ENCODE data around the gene HDHD5. TPM values are rescaled to one million over a fixed set of nuclear protein-coding genes. Genes with fewer than 3 reads are reported as not detected.

Gene HDHD5
- total RNA-seq, 1 donor from 2014 or later = 19.1 TPM

DNA sequence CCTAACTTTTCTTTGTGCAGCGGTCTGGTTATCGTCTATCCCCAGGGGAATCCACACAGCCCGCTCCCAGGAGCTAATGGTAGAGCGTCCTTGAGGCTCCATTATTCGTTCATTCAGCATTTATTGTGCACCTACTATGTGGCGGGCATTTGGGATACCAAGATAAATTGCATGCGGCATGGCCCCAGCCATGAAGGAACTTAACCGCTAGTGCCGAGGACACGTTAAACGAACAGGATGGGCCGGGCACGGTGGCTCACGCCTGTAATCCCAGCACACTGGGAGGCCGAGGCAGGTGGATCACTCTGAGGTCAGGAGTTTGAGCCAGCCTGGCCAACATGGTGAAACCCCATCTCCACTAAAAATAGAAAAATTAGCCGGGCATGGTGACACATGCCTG is 49.1 kb downstream of the HDHD5 start:
- ATAC-seq (no peak), DNase-seq (ENCODE audit: low spot score) (no peak)
- intact Hi-C loops (cut with DNase I) = no loop called here

DNA sequence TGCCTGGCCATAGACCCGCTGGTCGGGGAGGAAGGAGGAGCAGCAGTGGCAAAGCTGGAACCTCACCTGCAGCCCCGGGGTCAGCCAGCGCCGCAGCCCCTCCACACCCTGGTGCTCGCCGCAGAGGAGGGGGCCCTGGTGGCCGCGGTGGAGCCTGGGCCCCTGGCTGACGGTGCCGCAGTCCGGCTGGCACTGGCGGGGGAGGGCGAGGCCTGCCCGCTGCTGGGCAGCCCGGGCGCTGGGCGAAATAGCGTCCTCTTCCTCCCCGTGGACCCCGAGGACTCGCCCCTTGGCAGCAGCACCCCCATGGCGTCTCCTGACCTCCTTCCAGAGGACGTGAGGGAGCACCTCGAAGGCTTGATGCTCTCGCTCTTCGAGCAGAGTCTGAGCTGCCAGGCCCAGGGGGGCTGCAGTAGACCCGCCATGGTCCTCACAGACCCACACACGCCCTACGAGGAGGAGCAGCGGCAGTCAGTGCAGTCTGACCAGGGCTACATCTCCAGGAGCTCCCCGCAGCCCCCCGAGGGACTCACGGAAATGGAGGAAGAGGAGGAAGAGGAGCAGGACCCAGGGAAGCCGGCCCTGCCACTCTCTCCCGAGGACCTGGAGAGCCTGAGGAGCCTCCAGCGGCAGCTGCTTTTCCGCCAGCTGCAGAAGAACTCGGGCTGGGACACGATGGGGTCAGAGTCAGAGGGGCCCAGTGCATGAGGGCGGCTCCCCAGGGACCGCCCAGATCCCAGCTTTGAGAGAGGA is 49.8 kb downstream of the HDHD5 start:
- ATAC-seq = no peak
- intact Hi-C loops (cut with DNase I) = no loop called here
- DNase-seq (ENCODE audit: low spot score) = no peak

DNA sequence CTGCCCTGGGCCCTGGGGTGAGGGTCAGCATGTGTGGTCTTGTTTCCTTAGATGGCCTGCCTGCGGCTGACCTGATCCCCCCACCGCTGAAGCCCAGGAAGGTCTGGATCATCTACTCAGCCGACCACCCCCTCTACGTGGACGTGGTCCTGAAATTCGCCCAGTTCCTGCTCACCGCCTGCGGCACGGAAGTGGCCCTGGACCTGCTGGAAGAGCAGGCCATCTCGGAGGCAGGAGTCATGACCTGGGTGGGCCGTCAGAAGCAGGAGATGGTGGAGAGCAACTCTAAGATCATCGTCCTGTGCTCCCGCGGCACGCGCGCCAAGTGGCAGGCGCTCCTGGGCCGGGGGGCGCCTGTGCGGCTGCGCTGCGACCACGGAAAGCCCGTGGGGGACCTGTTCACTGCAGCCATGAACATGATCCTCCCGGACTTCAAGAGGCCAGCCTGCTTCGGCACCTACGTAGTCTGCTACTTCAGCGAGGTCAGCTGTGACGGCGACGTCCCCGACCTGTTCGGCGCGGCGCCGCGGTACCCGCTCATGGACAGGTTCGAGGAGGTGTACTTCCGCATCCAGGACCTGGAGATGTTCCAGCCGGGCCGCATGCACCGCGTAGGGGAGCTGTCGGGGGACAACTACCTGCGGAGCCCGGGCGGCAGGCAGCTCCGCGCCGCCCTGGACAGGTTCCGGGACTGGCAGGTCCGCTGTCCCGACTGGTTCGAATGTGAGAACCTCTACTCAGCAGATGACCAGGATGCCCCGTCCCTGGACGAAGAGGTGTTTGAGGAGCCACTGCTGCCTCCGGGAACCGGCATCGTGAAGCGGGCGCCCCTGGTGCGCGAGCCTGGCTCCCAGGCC is 50.6 kb downstream of the HDHD5 start:
- no peak for ATAC-seq
- DNase-seq (ENCODE audit: low spot score) = no peak
- intact Hi-C loops (cut with DNase I) = no loop called here

DNA sequence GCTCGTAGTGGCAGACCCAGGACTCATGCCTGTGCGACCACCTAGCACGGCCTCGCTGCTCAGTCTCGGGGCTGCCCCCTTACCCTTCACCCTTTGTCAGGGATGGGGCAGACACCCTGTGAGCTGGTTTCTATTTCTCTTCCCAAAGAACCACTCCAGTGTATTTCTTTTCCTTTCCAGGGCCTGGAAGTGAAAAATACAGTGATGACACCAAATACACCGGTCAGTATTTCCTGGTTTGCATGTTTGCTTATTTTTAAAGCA is 51.6 kb downstream of the HDHD5 start:
- intact Hi-C loops (cut with DNase I) = no loop called here
- DNase-seq (ENCODE audit: low spot score) (no peak), ATAC-seq (no peak)

DNA sequence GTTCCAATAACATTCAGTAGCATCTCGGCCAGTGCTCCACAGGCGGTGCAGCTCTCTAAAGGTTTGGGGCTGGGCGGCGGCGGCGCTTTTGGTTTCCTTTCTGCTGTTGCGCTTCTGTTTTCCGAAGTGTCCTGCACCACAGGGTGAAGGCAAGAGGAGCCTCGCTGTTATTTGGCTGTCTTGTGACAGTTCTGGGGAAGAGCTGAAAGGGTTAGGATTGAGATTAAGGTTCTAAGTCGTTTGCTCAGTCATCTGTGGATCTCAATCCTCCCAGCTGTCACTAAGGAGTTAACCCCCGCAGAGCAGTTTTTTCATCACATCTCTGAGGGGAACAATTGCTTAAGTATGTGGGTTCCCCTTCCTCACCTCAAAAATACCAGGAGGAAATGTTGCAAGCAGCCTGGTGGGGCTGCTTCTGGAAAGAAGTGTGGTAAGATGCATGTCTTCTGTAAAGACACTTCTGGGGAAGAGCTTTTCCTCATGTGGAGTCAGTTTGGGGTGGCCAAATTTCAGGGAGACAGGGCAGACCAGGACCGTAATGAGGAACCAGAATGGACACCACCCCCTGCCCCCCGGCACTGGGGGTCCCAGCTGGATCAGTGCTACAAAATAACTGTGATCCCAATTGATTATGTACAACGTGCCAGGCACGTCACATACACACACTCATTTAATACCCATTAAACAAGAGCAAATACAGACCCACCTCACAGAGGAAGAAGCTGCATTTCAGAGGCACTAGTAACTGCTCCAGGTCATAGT is 52.1 kb downstream of the HDHD5 start:
- ATAC-seq (peak; percentile 50), DNase-seq (ENCODE audit: low spot score) (no peak)
- intact Hi-C loops (cut with DNase I) = no loop called here

DNA sequence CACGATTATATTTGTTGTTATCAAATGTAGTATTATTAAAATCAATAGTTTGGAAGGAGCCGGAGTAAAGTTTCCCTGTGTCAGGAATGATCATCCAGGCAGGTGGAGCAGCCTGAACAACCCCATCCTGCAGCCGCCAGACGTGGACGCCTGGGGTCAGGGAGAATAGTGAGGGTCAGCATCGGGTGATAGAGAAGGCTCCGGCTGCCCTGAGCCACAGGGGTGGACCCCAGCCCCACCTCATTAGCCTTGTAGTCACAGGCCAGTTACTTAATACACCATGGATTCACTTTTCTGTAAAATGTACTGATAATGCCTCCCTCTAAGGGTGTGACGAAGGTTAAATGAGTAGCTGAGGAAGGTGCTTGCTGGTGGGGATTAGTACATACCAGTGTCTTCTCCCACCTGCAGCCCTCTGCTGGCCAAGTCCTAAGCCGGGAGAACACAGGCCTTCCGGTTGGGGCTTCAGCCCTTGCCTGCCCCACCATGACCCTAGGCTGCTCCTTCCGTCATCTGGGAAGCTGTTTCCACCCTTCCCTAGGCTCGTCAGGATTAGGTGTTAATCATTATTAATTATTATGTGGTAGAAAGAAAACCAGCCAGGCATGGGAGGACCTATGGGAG is 52.8 kb downstream of the HDHD5 start:
- ATAC-seq (peak; percentile 29), DNase-seq (ENCODE audit: low spot score) (no peak)
- intact Hi-C loops (cut with DNase I) = no loop called here

DNA sequence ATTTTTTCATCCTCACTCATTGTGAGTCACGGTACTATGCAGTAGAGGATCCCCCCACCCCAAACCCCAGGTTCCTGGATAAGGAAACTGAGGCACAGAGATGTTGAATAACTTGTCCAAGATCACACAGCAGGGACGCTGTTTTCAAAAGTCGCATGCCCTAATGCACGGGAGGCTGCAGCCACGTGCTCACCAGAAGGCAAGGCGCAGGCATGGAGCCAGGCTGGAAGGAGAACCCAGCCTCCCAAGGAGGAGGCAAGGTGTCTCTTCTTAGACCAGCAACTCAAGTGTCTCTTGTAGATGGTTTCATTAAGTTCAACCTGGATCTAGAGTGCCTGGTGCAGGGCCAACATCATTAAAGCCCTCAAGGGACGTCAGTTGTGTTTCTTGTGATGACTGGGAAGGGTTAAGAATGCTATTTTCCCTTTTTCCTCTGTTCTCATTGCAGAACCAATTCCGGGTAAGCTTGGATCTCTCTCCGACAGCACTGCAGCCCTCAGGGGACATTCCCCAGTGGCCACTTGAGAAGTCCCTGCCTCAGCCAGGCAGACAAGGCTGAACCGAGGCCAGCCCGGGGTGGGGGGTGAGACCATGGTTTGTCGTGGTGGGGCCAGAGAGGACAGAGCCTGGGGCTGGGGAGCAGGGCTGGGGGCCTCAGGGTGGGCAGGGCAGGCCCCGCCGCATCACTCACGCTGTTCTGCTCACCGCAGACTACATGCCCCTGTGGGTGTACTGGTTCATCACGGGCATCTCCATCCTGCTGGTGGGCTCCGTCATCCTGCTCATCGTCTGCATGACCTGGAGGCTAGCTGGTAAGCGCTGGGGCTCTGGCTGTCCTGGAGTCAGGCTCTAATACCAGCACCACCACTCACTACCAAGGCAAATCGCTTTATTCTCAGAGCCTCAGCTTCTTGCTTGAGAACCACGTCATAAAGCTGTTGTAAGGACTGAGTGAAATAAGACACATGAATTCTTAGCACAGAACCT is 53.6 kb downstream of the HDHD5 start:
- DNase-seq (ENCODE audit: low spot score) (no peak), ATAC-seq (no peak)
- intact Hi-C loops (cut with DNase I) = no loop called here

DNA sequence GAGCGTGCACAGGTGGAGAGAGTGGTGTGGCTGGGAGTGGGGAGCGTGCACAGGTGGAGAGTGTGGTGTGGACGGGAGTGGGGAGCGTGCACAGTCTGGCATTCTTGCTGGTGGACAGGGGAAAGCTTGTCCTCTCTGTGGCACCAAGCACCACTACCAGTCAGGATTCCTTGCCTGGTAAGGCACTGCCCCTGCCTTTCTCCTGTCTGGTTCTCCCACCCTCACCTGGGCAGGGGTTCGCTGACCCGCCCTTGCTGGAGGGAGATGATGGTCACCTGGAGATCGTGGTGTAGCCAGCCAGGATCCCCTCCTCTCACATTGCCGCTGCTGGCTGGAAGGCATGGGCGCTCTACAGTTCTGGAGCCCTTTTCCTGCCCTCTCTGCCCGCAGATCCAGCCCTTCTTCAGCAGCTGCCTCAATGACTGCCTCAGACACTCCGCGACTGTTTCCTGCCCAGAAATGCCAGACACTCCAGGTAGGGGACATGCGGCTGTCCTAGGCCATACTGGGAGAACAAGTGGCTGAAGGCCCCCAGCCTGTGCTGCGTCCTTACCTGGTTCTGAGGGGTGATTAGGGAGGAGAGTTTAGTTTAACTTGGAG is 54.6 kb downstream of the HDHD5 start:
- ATAC-seq = no peak
- DNase-seq (ENCODE audit: low spot score) = no peak
- intact Hi-C loops (cut with DNase I) = no loop called here

DNA sequence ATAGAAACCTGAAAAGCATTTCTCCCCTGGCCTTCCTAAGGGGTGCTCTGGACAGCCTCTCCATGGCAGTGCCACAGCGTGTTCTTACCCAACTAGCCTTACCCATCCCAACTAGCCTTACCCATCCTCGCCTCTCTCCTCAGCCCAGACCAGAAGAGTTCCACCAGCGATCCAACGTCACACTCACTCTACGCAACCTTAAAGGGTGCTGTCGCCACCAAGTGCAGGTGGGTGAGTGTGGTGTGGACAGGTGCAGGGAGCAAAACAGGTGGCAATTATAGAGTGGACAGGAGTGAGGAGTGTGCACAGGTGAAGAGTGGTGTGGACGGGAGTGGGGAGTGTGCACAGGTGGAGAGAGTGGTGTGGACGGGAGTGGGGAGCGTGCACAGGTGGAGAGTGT is 55.7 kb downstream of the HDHD5 start:
- intact Hi-C loops (cut with DNase I) = no loop called here
- no peak for DNase-seq (ENCODE audit: low spot score)
- ATAC-seq = no peak

DNA sequence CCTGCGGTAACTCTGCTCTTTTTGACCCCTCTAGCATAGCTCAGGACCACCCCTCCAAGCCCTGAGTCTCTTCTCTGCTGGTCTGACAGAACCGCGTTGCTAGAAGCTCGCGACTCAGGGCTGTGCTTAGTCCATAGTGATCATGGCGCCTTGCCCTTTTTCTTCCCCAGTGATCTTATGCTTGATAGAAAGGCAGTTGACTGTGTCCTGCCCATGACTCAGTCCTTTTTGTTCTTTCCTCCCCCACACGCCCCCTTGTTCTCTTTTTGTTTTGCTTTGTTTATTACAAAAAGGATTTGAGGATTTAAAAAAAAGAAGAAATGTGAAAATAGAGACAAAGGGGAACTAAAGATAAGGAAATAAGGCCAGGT is 56.8 kb downstream of the HDHD5 start:
- no peak for DNase-seq (ENCODE audit: low spot score)
- ATAC-seq = no peak
- intact Hi-C loops (cut with DNase I) = no loop called here

DNA sequence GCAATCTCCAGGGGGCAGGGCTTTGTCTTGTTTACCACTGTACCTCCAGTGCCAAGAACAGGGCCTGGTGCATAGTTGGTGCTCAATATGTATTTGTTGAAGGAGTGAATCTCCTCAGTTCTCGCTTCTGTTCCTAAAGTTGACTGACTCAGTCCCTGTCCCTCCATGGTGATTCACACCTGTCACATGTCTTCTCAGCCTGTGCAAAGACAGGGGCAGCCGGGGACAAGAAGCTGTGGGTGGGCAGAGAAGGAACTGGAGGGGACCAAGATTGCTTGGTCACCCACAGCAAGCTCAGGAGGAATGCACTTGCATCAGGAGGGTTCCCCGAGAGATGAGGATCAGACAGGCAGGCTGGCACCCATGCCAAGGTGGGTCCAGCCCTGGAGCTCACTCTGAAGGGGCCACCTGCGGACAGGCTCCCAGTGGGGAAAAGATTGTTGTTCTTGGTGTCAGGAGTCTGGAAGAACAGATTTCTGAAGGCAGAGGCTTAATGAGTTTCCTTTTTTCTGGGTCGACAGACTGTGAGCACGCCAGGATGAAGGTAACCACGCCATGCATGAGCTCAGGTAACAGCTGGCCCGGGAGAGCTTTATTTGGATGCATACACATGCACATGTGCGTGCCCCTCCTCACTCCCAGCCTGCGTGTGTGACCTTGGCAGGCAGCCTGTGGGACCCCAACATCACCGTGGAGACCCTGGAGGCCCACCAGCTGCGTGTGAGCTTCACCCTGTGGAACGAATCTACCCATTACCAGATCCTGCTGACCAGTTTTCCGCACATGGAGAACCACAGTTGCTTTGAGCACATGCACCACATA is 57.4 kb downstream of the HDHD5 start:
- DNase-seq (ENCODE audit: low spot score) (no peak), ATAC-seq (no peak)
- intact Hi-C loops (cut with DNase I) = no loop called here

DNA sequence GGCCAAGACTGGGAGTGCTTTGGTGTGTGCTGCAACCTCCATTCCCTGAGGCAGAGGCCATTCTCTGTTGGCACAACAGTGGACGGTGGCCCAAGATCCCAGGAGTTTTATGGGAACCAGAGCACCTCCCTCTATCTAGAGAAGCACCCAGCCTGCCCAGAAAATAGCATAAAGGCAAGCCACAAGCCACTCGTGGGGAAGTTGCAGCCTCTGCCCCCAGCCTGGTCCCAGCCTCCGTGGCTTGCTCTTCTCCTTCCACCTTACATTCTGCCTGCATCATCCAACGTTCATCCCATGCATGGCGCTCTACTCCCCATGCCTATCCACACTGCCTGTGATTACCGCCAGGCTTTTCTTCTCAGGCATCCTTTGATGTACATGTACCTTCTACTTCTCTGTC is 58.5 kb downstream of the HDHD5 start:
- DNase-seq (ENCODE audit: low spot score) = no peak
- ATAC-seq = no peak
- intact Hi-C loops (cut with DNase I) = no loop called here

DNA sequence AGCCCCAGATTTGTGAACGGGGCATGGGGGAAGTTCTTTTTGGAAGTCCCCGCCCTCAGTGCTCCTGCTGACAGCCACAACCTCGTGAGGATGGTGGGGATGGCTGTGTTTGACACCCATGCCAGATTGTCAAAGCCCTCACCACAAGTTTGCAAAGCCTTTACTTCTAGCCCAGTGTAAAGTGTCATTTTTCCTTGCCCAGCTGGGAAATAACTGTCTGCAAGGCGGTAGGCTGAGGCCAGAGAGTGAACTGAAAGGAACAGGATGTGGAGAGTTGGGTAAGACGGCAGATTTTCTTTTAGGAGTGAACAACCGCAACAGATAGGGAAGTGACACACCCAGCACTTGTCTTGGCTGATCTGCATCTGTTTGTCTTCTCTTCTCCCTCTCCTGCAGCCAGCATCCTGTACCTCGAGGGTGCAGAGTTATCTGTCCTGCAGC is 60.7 kb downstream of the HDHD5 start:
- ATAC-seq (peak; percentile 48), DNase-seq (ENCODE audit: low spot score) (peak; percentile 32)
- intact Hi-C loops (cut with DNase I) = no loop called here

DNA sequence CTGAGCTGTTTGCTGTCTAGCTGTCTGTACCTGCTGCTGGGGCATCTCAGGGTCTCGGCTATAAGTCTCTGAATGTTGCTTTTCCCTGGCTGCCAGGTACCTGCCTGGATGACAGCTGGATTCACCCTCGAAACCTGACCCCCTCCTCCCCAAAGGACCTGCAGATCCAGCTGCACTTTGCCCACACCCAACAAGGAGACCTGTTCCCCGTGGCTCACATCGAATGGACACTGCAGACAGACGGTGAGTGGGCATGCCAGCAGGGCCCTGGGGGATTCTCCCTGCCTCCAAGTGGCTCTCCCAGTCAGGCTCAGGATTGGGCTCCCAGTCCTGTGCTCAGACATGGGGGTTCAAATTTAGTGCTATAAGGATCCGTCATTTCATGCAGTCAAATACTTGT is 61.4 kb downstream of the HDHD5 start:
- ATAC-seq (no peak), DNase-seq (ENCODE audit: low spot score) (peak; percentile 26)
- intact Hi-C loops (cut with DNase I) = no loop called here

DNA sequence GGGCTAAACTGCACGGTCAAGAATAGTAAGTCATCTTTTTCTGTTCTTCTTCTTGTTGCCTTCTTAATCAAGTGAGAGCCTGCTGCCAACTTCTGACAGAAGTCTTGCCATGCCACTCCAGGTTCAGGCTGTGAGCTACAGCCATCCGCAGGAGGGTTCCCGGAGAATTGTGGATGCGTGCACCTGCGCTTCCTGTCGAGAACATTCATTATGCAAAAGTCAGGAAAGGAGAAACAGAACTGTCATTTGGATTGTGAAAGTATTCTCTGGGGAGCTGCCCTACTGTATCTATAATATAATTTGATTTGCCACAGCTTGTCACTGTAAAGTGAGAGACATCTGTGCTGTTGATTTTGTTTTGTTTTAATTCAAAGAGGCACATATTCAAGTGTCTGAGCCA is 62.0 kb downstream of the HDHD5 start:
- DNase-seq (ENCODE audit: low spot score) (no peak), ATAC-seq (no peak)
- intact Hi-C loops (cut with DNase I) = no loop called here

DNA sequence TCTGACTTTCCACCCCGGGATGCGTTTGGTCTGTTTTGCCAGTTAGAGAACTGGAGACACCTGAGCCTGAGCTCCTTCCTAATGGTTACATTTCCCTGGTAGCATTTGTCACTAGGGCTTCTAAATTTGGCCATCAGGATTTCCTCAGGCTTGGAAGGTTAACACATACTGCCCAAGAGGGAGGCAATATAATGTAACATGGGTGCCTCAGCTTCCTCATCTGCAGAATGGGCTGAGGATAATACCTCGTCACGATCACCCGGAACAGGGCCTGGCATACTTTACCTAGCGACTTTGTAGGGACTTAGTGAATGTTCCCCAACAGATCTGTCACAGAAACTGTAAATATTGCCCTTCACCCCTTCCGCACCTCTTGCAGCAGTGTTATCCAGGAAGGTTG is 63.0 kb downstream of the HDHD5 start:
- DNase-seq (ENCODE audit: low spot score) = peak; percentile 4
- no peak for ATAC-seq

DNA sequence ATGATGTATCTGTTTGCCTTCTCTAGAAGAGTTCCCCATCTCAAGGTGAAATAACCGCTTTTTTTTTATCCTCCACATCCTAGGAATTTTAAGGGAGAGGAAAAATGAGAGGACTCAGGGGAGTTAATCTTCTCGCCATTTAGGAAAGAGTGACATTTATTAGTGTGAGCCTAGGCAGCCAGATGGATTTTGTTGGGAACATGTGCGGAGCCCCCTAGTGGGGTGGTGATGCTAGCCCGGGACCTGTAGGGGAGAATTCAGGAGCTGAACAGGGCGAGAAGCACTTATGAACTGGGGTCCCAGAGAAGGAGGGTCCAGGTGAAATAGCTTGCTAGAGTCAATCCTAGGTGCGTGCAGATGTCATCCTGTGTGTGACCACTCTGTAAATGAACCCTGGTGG is 63.5 kb downstream of the HDHD5 start:
- ATAC-seq = no peak
- intact Hi-C loops (cut with DNase I) = no loop called here
- peak; percentile 30 for DNase-seq (ENCODE audit: low spot score)

More for the DNA sequence above, 63.0 kb downstream of the HDHD5 start:
- intact Hi-C loops (cut with DNase I) = no loop called here

Measured in sciatic nerve (tissue), 2 donors.